ENCODE results near the gene MFAP2.

- TF ChIP-seq POLR2A (IDR thresholded peaks at IDR 0.05) (no peak), CTCF (IDR thresholded peaks at IDR 0.05) (no peak)
Observed at GRCh38 chr1:16957731-16958130, 22.7 kb downstream of the MFAP2 start.

All from heart left ventricle (tissue), 13 donors.